WI38 (cell line): Measurements from ENCODE around the gene DISP2.

ENCODE experiments used
- H3K4me3 ChIP-seq: 2 replicates; pipeline ENCODE4 v1.5.1; 2011; ENCODE audit warnings: low read depth, mild to moderate bottlenecking, control low read depth, low read length
- TF ChIP-seq, protein P1 (sequence below): IDR thresholded peaks from 2 replicates; pipeline ENCODE4 v1.5.1; 2012; ENCODE audit warnings: low read depth, mild to moderate bottlenecking, control low read depth, low read length

DISP2 gene

GRCh38 chr15:40330368-40330836 is 27.6 kb upstream of the DISP2 start:
- TF ChIP-seq, protein P1, sequence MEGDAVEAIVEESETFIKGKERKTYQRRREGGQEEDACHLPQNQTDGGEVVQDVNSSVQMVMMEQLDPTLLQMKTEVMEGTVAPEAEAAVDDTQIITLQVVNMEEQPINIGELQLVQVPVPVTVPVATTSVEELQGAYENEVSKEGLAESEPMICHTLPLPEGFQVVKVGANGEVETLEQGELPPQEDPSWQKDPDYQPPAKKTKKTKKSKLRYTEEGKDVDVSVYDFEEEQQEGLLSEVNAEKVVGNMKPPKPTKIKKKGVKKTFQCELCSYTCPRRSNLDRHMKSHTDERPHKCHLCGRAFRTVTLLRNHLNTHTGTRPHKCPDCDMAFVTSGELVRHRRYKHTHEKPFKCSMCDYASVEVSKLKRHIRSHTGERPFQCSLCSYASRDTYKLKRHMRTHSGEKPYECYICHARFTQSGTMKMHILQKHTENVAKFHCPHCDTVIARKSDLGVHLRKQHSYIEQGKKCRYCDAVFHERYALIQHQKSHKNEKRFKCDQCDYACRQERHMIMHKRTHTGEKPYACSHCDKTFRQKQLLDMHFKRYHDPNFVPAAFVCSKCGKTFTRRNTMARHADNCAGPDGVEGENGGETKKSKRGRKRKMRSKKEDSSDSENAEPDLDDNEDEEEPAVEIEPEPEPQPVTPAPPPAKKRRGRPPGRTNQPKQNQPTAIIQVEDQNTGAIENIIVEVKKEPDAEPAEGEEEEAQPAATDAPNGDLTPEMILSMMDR = no peak
- H3K4me3 ChIP-seq = no peak overlapping the region

DNA sequence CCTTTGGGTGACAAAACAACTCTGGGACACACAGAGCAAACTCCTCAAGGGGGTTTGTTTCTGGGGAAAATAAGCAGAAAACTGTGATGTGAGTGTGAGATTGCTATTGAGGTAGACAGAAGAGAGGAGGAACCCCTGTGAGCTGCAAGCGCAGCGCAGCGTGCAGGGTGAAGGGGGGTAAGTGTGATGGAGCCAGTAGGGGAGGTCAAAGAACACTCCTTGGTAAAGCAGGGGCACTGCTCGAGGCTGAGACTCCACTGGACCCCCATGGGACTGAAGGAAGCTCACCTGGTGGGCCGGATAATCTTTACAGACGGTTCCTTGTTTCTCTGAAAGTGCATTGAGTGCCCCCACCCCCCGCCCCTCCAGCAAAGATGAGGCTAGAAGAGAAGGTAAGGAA is 27.0 kb upstream of the DISP2 start:
- H3K4me3 ChIP-seq = no peak overlapping the region
- TF ChIP-seq, protein P1 = no peak

GRCh38 chr15:40331637-40332036 is 26.4 kb upstream of the DISP2 start:
- TF ChIP-seq, protein P1 = no peak
- no peak overlapping the region for H3K4me3 ChIP-seq

DNA sequence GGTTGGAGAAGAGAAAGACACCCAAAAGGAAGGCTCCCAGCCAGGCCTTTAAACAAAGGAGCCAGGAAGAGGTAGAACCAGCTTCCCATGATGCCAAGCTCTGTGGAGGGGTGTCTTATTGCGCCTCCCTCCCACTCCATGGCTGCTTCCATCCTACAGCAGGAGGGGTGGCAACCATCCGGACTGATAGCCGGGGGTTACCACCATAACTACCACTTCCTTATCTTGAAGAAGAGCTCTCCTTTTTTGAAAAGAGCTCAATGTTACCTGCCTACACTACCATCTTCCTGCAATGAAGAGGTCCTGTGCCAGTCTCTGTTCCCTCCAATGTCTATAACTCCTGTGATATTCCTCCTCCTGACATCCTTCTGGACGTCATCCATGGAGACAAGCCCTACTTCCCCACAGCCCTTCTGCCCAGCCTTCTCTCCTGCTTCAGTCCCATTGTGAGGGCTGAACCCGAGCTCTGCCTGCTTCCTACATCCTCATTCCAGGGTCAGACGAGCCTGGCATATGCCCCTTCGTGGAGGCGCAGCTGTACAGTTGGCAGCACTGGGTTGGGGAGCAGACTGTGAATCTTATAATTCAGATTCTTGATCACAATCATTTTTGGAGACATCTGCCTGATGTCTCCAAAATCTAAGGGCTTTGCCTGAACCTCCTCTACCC is 25.8 kb upstream of the DISP2 start:
- H3K4me3 ChIP-seq = no peak overlapping the region
- TF ChIP-seq, protein P1 = no peak

DNA sequence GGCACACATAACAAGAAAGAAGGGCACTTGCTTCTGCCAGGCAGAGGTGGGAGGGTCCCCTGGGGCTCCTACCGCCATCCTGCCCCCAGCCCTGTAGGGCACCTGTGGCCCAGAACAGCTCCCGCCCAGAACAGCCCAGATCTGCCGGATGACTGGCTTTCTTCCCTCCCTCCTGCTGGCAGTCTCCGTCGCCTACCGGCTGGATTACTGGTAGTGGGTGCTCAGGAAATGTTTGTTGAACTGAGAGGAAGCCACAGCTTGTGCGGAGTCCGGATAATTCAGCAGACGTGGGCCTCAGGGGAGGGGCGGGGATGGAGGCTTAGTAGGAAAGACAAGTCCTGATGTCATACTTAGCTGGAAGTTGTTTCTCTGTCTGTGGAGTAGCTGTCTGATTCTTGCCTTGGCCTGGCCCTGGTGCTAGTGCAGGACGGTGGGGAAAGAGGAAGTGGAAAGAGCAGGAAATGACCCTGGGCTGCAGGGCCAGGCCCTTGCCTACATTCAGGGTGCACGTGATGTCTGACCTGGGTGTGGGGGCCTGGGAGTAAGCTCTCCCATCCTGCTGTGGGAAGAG is 24.0 kb upstream of the DISP2 start:
- no peak overlapping the region for H3K4me3 ChIP-seq
- TF ChIP-seq, protein P1 = no peak

- H3K4me3 ChIP-seq = no peak overlapping the region
- TF ChIP-seq, protein P1 = no peak
These were observed 23.5 kb upstream of the DISP2 start for GRCh38 chr15:40334541-40334940.
